IPS-15b (cell line): Measurements from ENCODE around the gene PKN3.
A peak's percentile ranks its signal among the peaks of the same experiment; 100 is the strongest.
"Not testable (repeated sequence)": the region's sequence is repeated elsewhere in the genome, so short reads cannot be mapped to it uniquely, and the experiment has no call there.

Experiments used
- H3K27me3 ChIP-seq: one replicate; pipeline ENCODE4 v1.6.1; 2013; ENCODE audit warnings: low read length; ENCODE audit not compliant: control insufficient read depth, insufficient read depth
- H3K36me3 ChIP-seq: one replicate; pipeline ENCODE4 v1.6.1; 2013; ENCODE audit warnings: low read length; ENCODE audit not compliant: control insufficient read depth, insufficient read depth
- H3K4me1 ChIP-seq: one replicate; pipeline ENCODE4 v1.6.1; 2013; ENCODE audit warnings: mild to moderate bottlenecking, low read length; ENCODE audit not compliant: control insufficient read depth, insufficient read depth
- H3K4me3 ChIP-seq: one replicate; pipeline ENCODE4 v1.5.1; 2013; ENCODE audit warnings: low read depth, low read length
- H3K9ac ChIP-seq: one replicate; pipeline ENCODE4 v1.6.1; 2013; ENCODE audit warnings: low read depth, mild to moderate bottlenecking, low read length
- H3K9me3 ChIP-seq: one replicate; pipeline ENCODE4 v1.6.1; 2013; ENCODE audit warnings: mild to moderate bottlenecking, low read length; ENCODE audit not compliant: control insufficient read depth, insufficient read depth

PKN3 gene

GRCh38 chr9:128702445-128702948 is at the start of gene PKN3:
Gene PKN3 (plus strand): TSS chr9:128702503. CDS start chr9:128702916, 413 bp downstream.
- Histone ChIP-seq H3K4me1 (no peaks in the 10 kb centered on the region), H3K27me3 (no peaks in the 10 kb centered on the region), H3K9ac (peak within 1 kb of the TSS; percentile 16), H3K9me3 (no peaks in the 10 kb centered on the region), H3K4me3 (peak within 1 kb of the TSS; percentile 69), H3K36me3 (peaks cover 9% of the 10 kb centered on the region)

- Histone ChIP-seq H3K9ac (no peak overlapping the region), H3K36me3 (no peaks in the 10 kb centered on the region), H3K9me3 (no peaks in the 10 kb centered on the region), H3K4me1 (no peaks in the 10 kb centered on the region), H3K4me3 (no peak overlapping the region), H3K27me3 (no peaks in the 10 kb centered on the region)
These were observed 48.4 kb upstream of the PKN3 start for GRCh38 chr9:128653908-128654307.

- no peaks in the 10 kb centered on the region for H3K4me1 ChIP-seq
- H3K27me3 ChIP-seq = no peaks in the 10 kb centered on the region
- no peaks in the 10 kb centered on the region for H3K36me3 ChIP-seq
- H3K4me3 ChIP-seq = no peak overlapping the region
- H3K9ac ChIP-seq = no peak overlapping the region
- no peaks in the 10 kb centered on the region for H3K9me3 ChIP-seq
These were observed 47.8 kb upstream of the PKN3 start for GRCh38 chr9:128654481-128654880.

- H3K27me3 ChIP-seq = no peaks in the 10 kb centered on the region
- H3K4me3 ChIP-seq = peak within 1 kb of the TSS; percentile 76
- H3K4me1 ChIP-seq = no peaks in the 10 kb centered on the region
- peak within 1 kb of the TSS; percentile 98 for H3K9ac ChIP-seq
- no peaks in the 10 kb centered on the region for H3K36me3 ChIP-seq
- H3K9me3 ChIP-seq = no peaks in the 10 kb centered on the region
These were observed 45.6 kb upstream of the PKN3 start, which contains the start of gene DYNC2I2 for GRCh38 chr9:128656416-128657343. Gene DYNC2I2 (minus strand): TSS chr9:128656847. CDS start chr9:128656726, 121 bp downstream.

GRCh38 chr9:128657344-128657704 is 45.0 kb upstream of the PKN3 start:
- Histone ChIP-seq H3K36me3 (no peaks in the 10 kb centered on the region), H3K9me3 (no peaks in the 10 kb centered on the region), H3K9ac (no peak overlapping the region), H3K4me3 (no peak overlapping the region), H3K27me3 (no peaks in the 10 kb centered on the region), H3K4me1 (no peaks in the 10 kb centered on the region)

- no peak overlapping the region for H3K4me3 ChIP-seq
- H3K36me3 ChIP-seq = no peaks in the 10 kb centered on the region
- no peaks in the 10 kb centered on the region for H3K9me3 ChIP-seq
- no peaks in the 10 kb centered on the region for H3K27me3 ChIP-seq
- H3K4me1 ChIP-seq = no peaks in the 10 kb centered on the region
- H3K9ac ChIP-seq = no peak overlapping the region
These were observed 44.5 kb upstream of the PKN3 start for GRCh38 chr9:128657796-128658195.

- H3K9me3 ChIP-seq, H3K27me3 ChIP-seq, H3K4me3 ChIP-seq, H3K4me1 ChIP-seq, H3K36me3 ChIP-seq, H3K9ac ChIP-seq: not testable (repeated sequence)
These were observed 35.8 kb upstream of the PKN3 start for GRCh38 chr9:128666481-128666941.

GRCh38 chr9:128669786-128670185 is 32.5 kb upstream of the PKN3 start:
- no peaks in the 10 kb centered on the region for H3K27me3 ChIP-seq
- no peaks in the 10 kb centered on the region for H3K9me3 ChIP-seq
- no peak overlapping the region for H3K9ac ChIP-seq
- H3K4me3 ChIP-seq = no peak overlapping the region
- no peaks in the 10 kb centered on the region for H3K36me3 ChIP-seq
- no peaks in the 10 kb centered on the region for H3K4me1 ChIP-seq

- H3K27me3 ChIP-seq = no peaks in the 10 kb centered on the region
- no peaks in the 10 kb centered on the region for H3K4me1 ChIP-seq
- H3K9ac ChIP-seq = no peak overlapping the region
- H3K36me3 ChIP-seq = no peaks in the 10 kb centered on the region
- no peak overlapping the region for H3K4me3 ChIP-seq
- H3K9me3 ChIP-seq = no peaks in the 10 kb centered on the region
These were observed 26.9 kb upstream of the PKN3 start for GRCh38 chr9:128675382-128675781.

- H3K27me3 ChIP-seq = no peaks in the 10 kb centered on the region
- H3K9me3 ChIP-seq = no peaks in the 10 kb centered on the region
- no peaks in the 10 kb centered on the region for H3K4me1 ChIP-seq
- H3K36me3 ChIP-seq = no peaks in the 10 kb centered on the region
- H3K4me3 ChIP-seq = no peak overlapping the region
- no peak overlapping the region for H3K9ac ChIP-seq
These were observed 24.5 kb upstream of the PKN3 start for GRCh38 chr9:128677794-128678193.

- Histone ChIP-seq H3K27me3 (no peaks in the 10 kb centered on the region), H3K4me1 (peaks cover 6% of the 10 kb centered on the region)
These were observed 18.8 kb upstream of the PKN3 start for GRCh38 chr9:128683340-128684064.

GRCh38 chr9:128684065-128684324 is 18.3 kb upstream of the PKN3 start:
- H3K4me1 ChIP-seq = peaks cover 6% of the 10 kb centered on the region
- no peaks in the 10 kb centered on the region for H3K27me3 ChIP-seq
- H3K9me3 ChIP-seq = no peaks in the 10 kb centered on the region
- peak overlapping the region; percentile 100 for H3K9ac ChIP-seq
- peak overlapping the region; percentile 100 for H3K4me3 ChIP-seq
- peaks cover 8% of the 10 kb centered on the region for H3K36me3 ChIP-seq

More at GRCh38 chr9:128683340-128684064, 18.8 kb upstream of the PKN3 start:
- Histone ChIP-seq H3K9me3 (no peaks in the 10 kb centered on the region), H3K36me3 (peaks cover 8% of the 10 kb centered on the region), H3K4me3 (peak overlapping the region; percentile 100), H3K9ac (peak overlapping the region; percentile 100)
